HUES48 (cell line): ENCODE data around the gene CAMK1.

Experiments used
- H3K27ac ChIP-seq: one replicate; pipeline ENCODE4 v1.7.0; 2013; ENCODE audit warnings: low read depth, low read length, inconsistent platforms
- H3K27me3 ChIP-seq: 2 replicates; pipeline ENCODE4 v1.6.1; 2013; ENCODE audit warnings: mild to moderate bottlenecking, low read length; ENCODE audit not compliant: control insufficient read depth, insufficient read depth
- H3K36me3 ChIP-seq: 2 replicates; pipeline ENCODE4 v1.6.1; 2013; ENCODE audit warnings: low read length; ENCODE audit not compliant: control insufficient read depth, insufficient read depth
- H3K4me1 ChIP-seq: 2 replicates; pipeline ENCODE4 v1.6.1; 2013; ENCODE audit warnings: mild to moderate bottlenecking, low read length; ENCODE audit not compliant: control insufficient read depth, insufficient read depth
- H3K4me3 ChIP-seq: 2 replicates; pipeline ENCODE4 v1.5.1; 2013; ENCODE audit warnings: mild to moderate bottlenecking, low read depth, low read length
- H3K9ac ChIP-seq: 2 replicates; pipeline ENCODE4 v1.6.1; 2013; ENCODE audit warnings: mild to moderate bottlenecking, low read depth, low read length, moderate library complexity
- H3K9me3 ChIP-seq: 2 replicates; pipeline ENCODE4 v1.6.1; 2013; ENCODE audit warnings: low read length; ENCODE audit not compliant: control insufficient read depth, insufficient read depth

The CAMK1 gene

DNA sequence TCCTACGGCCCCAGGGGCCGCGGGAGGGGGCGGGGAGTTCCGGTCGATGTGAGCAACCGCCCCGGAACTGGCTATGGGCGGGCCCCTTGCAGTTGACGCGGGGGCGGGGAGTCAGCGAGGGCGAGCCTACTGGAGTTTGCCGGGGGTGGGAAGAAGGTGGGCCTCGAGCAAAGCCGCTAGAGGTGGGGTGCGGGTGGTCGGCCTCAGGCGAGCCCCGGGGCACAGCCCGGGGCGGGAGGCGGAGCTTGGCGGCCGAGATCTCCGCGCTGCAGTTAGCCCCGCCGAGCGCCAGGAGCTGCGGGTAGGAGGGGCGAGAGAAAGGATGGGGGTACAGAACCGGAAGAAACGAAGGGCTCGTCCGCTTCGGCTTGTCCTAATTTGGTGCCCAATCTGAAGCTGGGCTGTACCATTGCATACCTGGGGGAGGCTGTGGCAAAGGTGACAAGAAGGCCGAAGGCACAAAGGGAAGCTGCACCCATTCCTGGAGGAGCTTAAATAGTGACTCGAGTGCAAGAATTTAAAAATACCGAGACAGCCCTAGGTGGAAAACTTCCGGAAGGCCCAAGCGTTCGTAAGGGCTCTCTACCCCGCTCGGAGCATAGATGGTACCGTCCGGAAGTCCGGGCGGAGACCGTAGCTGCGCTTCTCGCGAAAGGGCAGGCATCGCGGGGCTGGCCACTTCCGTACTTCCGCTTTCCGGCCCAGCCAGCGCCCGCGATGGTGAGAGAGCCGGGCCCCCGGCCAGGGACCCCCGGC is 22.8 kb upstream of the CAMK1 start, which contains the start of the genes ARPC4 and TADA3:
Gene ARPC4, plus strand, starts transcription at position 678 of the 756 bp plus-strand sequence. Its CDS starts 40 bp downstream, at position 718.
Gene TADA3, minus strand, starts transcription at position 69 of the 756 bp plus-strand sequence. CDS start 1,007 bp downstream, outside the sequence.
- no peaks in the 10 kb centered on the region for H3K27me3 ChIP-seq
- peak within 1 kb of the TSS; percentile 100 for H3K9ac ChIP-seq
- H3K4me3 ChIP-seq, result peak within 1 kb of the TSS; percentile 81
- no peaks in the 10 kb centered on the region for H3K9me3 ChIP-seq
- H3K4me1 ChIP-seq, result 0 out of 2 replicates have a peak, but pooled peaks cover 5% of the 10 kb centered on the region
- peaks cover 36% of the 10 kb centered on the region for H3K36me3 ChIP-seq
- H3K27ac ChIP-seq, result peak within 1 kb of the TSS; percentile 100

- H3K4me1 ChIP-seq, result 0 out of 2 replicates have a peak, but pooled peaks cover 5% of the 10 kb centered on the region
- H3K27me3 ChIP-seq, result no peaks in the 10 kb centered on the region
- H3K27ac ChIP-seq, result peak overlapping the region; percentile 100
- H3K9me3 ChIP-seq, result no peaks in the 10 kb centered on the region
- peaks cover 35% of the 10 kb centered on the region for H3K36me3 ChIP-seq
- peak overlapping the region; percentile 100 for H3K9ac ChIP-seq
- H3K4me3 ChIP-seq, result peak overlapping the region; percentile 81
Measured at GRCh38 chr3:9791790-9792404, 22.1 kb upstream of the CAMK1 start.

DNA sequence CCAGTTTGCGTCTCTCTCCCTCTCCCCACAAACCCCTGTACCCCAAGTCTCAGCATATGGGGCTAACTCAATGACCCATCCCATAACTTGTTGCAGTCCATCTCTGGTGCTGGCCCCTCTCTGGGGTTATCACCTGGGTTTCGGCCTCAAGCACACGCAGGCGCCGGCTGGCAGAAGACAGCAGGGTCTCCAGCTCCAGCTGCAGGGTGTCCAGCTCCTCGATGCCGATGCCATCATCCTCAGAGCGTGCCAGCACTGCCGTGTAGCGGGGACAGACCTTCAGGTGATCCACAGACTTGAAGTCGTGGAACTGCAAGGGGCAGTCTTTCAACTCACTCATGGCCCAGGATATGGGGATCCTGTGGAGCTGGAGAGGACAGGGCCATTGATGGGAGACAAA is 21.4 kb upstream of the CAMK1 start:
- no peaks in the 10 kb centered on the region for H3K27me3 ChIP-seq
- H3K9me3 ChIP-seq, result no peaks in the 10 kb centered on the region
- no peak overlapping the region for H3K9ac ChIP-seq
- no peak overlapping the region for H3K27ac ChIP-seq
- no peak overlapping the region; the same call in 1 of the 2 replicates for H3K4me3 ChIP-seq
- H3K4me1 ChIP-seq, result 0 out of 2 replicates have a peak, but pooled peaks cover 5% of the 10 kb centered on the region
- H3K36me3 ChIP-seq, result peaks cover 42% of the 10 kb centered on the region

- Histone ChIP-seq H3K4me1 (0 out of 2 replicates have a peak, but pooled peaks cover 5% of the 10 kb centered on the region), H3K27ac (no peak overlapping the region), H3K9ac (no peak overlapping the region), H3K9me3 (no peaks in the 10 kb centered on the region), H3K4me3 (no peak overlapping the region), H3K36me3 (peaks cover 68% of the 10 kb centered on the region), H3K27me3 (no peaks in the 10 kb centered on the region)
Measured at GRCh38 chr3:9787714-9788113, 18.0 kb upstream of the CAMK1 start.

- H3K27ac ChIP-seq, result no peak overlapping the region
- H3K9me3 ChIP-seq, result no peaks in the 10 kb centered on the region
- peaks cover 75% of the 10 kb centered on the region for H3K36me3 ChIP-seq
- H3K4me3 ChIP-seq, result no peak overlapping the region
- no peak overlapping the region for H3K9ac ChIP-seq
- H3K4me1 ChIP-seq, result 0 out of 2 replicates have a peak, but pooled peaks cover 5% of the 10 kb centered on the region
- H3K27me3 ChIP-seq, result no peaks in the 10 kb centered on the region
Measured at GRCh38 chr3:9786825-9787669, 17.3 kb upstream of the CAMK1 start.

GRCh38 chr3:9786209-9786739 is 16.5 kb upstream of the CAMK1 start:
- Histone ChIP-seq H3K4me1 (no peaks in the 10 kb centered on the region), H3K4me3 (no peak overlapping the region), H3K27ac (no peak overlapping the region), H3K27me3 (no peaks in the 10 kb centered on the region), H3K9me3 (no peaks in the 10 kb centered on the region), H3K36me3 (peaks cover 82% of the 10 kb centered on the region), H3K9ac (no peak overlapping the region)

GRCh38 chr3:9785602-9786001 is 15.9 kb upstream of the CAMK1 start:
- no peak overlapping the region for H3K27ac ChIP-seq
- H3K27me3 ChIP-seq, result no peaks in the 10 kb centered on the region
- peaks cover 80% of the 10 kb centered on the region for H3K36me3 ChIP-seq
- no peak overlapping the region for H3K9ac ChIP-seq
- no peak overlapping the region for H3K4me3 ChIP-seq
- no peaks in the 10 kb centered on the region for H3K4me1 ChIP-seq
- H3K9me3 ChIP-seq, result no peaks in the 10 kb centered on the region

- Histone ChIP-seq H3K4me3 (no peak overlapping the region), H3K36me3 (peaks cover 79% of the 10 kb centered on the region), H3K4me1 (no peaks in the 10 kb centered on the region), H3K27ac (no peak overlapping the region), H3K9ac (no peak overlapping the region), H3K27me3 (no peaks in the 10 kb centered on the region), H3K9me3 (no peaks in the 10 kb centered on the region)
Measured at GRCh38 chr3:9784965-9785364, 15.2 kb upstream of the CAMK1 start.

DNA sequence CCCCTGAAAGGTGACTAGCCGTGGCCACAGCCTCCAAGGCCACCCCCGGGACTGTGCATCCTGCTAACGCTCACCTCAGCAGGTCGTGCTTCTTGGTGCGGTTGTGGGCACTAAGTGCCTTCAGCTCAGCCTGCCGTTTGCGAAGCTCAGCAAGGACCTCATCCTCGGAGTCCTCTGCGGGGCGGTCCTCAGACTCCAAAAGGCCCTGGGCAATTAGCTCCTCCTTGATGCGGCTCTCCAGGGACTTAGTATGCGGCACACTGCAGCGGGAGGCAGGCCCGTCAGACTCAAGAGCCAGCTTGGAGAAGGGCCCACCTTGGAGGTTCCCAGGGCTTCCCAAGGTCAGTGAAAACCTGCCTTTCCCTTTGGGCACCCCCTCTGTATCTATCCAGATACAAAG is 14.2 kb upstream of the CAMK1 start:
- Histone ChIP-seq H3K9me3 (no peaks in the 10 kb centered on the region), H3K27me3 (no peaks in the 10 kb centered on the region)

DNA sequence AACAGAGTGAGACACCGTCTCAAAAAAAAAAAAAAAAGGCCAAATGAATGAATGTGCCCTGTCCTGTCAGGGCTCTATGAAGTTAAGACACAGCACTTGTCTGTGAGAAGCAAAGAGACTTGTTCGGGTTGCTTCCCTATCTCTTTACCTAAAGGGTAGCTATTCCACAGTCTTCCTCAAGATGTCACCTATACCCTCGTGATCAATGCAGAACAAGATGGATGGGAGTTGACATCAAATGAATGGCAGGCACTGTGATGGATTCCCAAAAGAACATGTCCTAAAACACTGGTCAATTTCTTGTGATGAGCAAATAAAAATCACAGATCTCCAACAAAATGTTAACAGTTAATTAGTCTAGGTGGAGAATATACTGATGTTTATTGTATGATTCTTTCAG is 13.0 kb upstream of the CAMK1 start:
- no peak overlapping the region for H3K27ac ChIP-seq
- H3K4me3 ChIP-seq, result no peak overlapping the region
- H3K27me3 ChIP-seq, result no peaks in the 10 kb centered on the region
- H3K9ac ChIP-seq, result no peak overlapping the region
- no peaks in the 10 kb centered on the region for H3K9me3 ChIP-seq
- H3K36me3 ChIP-seq, result peaks cover 68% of the 10 kb centered on the region
- no peaks in the 10 kb centered on the region; the same call in 1 of the 2 replicates for H3K4me1 ChIP-seq

More for the DNA sequence above, 14.2 kb upstream of the CAMK1 start:
- Histone ChIP-seq H3K4me3 (no peak overlapping the region), H3K27ac (no peak overlapping the region), H3K9ac (no peak overlapping the region), H3K4me1 (no peaks in the 10 kb centered on the region; the same call in 1 of the 2 replicates), H3K36me3 (peaks cover 69% of the 10 kb centered on the region)
